ENCODE results near the gene DRG1. TPM values are rescaled to one million over a fixed set of nuclear protein-coding genes. Genes with fewer than 3 reads are reported as not detected.

DRG1 gene
- total RNA-seq, 1 experiment from 2014 or later = 48.7 TPM

DNA sequence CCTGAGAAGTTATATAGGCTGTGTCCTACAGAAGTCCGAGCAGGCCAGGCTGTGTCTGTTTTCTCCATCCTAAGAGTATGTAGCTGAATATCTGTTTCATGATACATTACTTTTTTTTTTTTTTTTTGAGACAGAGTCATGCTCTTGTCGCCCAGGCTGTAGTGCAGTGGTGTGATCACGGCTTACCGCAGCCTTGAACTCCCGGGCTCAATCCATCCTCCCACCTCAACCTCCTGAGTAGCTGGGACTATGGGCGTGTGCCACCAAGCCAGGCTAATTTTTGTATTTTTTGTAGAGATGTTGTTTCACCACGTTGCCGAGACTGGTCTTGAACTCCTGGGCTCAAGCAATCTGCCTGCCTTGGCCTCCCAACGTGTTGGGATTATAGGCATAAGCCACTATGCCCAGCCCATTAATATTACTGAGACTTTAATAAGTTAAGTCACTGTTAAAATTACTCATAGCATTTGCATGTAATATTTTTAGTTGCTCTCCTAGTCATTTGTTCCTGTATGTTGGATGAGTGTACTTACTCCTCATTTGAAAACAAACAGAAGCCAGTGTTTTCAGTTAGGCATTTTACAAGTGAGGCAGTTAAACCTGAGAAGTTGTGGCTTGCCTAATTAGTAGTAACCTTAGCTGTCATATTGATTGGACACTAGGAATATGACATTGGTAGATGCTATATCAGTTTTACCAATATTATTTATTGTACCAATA is 26.1 kb downstream of the DRG1 start:
- H3K9ac ChIP-seq (ENCODE audit: low read length) = no peak overlapping the region
- peaks cover 14% of the 10 kb centered on the region for H3K79me2 ChIP-seq (ENCODE audit: low read length)
- no peak overlapping the region for H3K4me3 ChIP-seq (ENCODE audit: low read length)
- H3K4me2 ChIP-seq (ENCODE audit: low read depth, low read length, poor library complexity, severe bottlenecking) = no peak overlapping the region
- H3K9me2 ChIP-seq (replicated peaks; ENCODE audit: insufficient read depth, low read length) = no peaks in the 10 kb centered on the region
- H3K9me3 ChIP-seq (ENCODE audit: low read length) = no peaks in the 10 kb centered on the region
- no peaks in the 10 kb centered on the region for H4K20me1 ChIP-seq (ENCODE audit: insufficient read depth, low read depth, low read length)
- H3K27me3 ChIP-seq (ENCODE audit: low read length) = no peaks in the 10 kb centered on the region
- H2AFZ ChIP-seq (ENCODE audit: low read length) = no peak overlapping the region
- DNase-seq = no peak
- no peak overlapping the region for H3K27ac ChIP-seq (ENCODE audit: low read length)
- peaks cover 9% of the 10 kb centered on the region for H3K4me1 ChIP-seq (ENCODE audit: low read length)
- H3K36me3 ChIP-seq (ENCODE audit: insufficient read depth, low read length) = peaks cover 50% of the 10 kb centered on the region

DNA sequence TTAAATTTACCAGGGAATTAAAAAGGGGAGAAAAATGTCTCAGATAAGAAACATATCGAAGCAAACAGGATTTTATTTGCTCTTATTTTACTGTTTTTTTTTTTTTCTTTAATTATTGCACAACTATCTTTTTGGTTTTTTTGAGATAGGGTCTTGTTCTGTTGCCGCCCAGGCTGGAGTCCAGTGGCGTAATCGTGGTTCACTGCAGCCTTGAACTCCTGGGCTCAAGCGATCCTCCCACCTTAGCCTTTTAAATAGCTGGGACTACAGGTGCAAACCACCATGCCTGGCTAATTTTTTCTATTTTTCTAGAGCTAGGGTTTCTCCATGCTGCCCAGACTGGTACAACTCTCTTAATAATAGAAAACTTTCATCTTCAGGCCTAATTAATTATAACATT is 32.5 kb downstream of the DRG1 start:
- H3K4me2 ChIP-seq (ENCODE audit: low read depth, low read length, poor library complexity, severe bottlenecking) = no peak overlapping the region
- peaks cover 14% of the 10 kb centered on the region for H3K79me2 ChIP-seq (ENCODE audit: low read length)
- no peak overlapping the region for H3K9ac ChIP-seq (ENCODE audit: low read length)
- no peak overlapping the region for H2AFZ ChIP-seq (ENCODE audit: low read length)
- H3K27ac ChIP-seq (ENCODE audit: low read length) = no peak overlapping the region
- H3K4me3 ChIP-seq (ENCODE audit: low read length) = no peak overlapping the region
- DNase-seq = no peak
- no peaks in the 10 kb centered on the region for H3K9me2 ChIP-seq (replicated peaks; ENCODE audit: insufficient read depth, low read length)
- H3K36me3 ChIP-seq (ENCODE audit: insufficient read depth, low read length) = peaks cover 48% of the 10 kb centered on the region
- no peaks in the 10 kb centered on the region for H3K27me3 ChIP-seq (ENCODE audit: low read length)
- H4K20me1 ChIP-seq (ENCODE audit: insufficient read depth, low read depth, low read length) = no peaks in the 10 kb centered on the region; the same call in 1 of the 2 replicates
- no peaks in the 10 kb centered on the region for H3K9me3 ChIP-seq (ENCODE audit: low read length)
- H3K4me1 ChIP-seq (ENCODE audit: low read length) = no peaks in the 10 kb centered on the region

DNA sequence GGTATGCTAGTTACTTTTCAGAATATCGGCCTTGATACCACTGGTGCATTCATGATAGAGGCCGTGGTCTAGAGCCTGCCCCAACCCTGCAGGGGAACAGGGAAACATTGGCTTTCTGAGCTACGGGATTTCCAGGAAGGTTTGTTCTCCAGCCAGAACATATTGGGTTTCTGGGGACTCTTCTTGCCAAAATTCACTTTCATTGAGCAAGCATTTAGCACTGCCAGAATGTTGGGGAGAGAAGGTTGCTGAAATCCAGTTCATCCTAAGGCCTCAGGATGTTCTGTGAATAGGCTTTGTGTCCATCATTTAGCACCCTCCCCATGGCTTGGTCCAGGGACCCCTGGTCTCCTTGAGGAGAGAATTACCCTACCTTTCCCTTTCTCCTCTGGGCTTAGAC is 36.7 kb downstream of the DRG1 start:
- no peaks in the 10 kb centered on the region; the same call in 1 of the 2 replicates for H4K20me1 ChIP-seq (ENCODE audit: insufficient read depth, low read depth, low read length)
- no peak overlapping the region for H3K27ac ChIP-seq (ENCODE audit: low read length)
- no peak overlapping the region for H3K9ac ChIP-seq (ENCODE audit: low read length)
- H2AFZ ChIP-seq (ENCODE audit: low read length) = no peak overlapping the region
- no peak for DNase-seq
- H3K36me3 ChIP-seq (ENCODE audit: insufficient read depth, low read length) = peaks cover 61% of the 10 kb centered on the region
- no peak overlapping the region for H3K4me2 ChIP-seq (ENCODE audit: low read depth, low read length, poor library complexity, severe bottlenecking)
- H3K4me3 ChIP-seq (ENCODE audit: low read length) = no peak overlapping the region
- no peaks in the 10 kb centered on the region for H3K79me2 ChIP-seq (ENCODE audit: low read length)
- no peaks in the 10 kb centered on the region for H3K9me2 ChIP-seq (replicated peaks; ENCODE audit: insufficient read depth, low read length)
- no peaks in the 10 kb centered on the region for H3K27me3 ChIP-seq (ENCODE audit: low read length)
- no peaks in the 10 kb centered on the region for H3K9me3 ChIP-seq (ENCODE audit: low read length)
- H3K4me1 ChIP-seq (ENCODE audit: low read length) = no peaks in the 10 kb centered on the region

DNA sequence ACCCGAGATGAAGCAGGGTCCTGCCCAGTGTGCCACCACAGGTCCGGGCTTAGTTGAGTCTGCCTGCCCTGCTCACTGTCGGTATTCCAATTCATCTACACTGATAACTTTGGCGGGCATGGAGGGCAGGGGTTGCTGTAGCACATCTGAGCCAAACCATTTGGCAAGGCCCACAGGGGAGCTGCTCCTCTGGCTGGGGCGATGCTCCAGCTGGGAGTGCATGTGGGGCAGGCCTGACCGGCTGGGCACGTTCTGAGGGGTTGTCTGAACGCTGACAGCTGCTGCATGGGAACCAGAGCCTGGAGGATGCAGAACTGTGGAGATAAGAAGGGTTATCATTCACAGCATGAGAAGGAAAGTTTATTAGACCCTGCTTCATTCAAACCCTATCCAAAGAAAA is 40.4 kb downstream of the DRG1 start:
- Histone ChIP-seq H3K9ac (ENCODE audit: low read length) (no peak overlapping the region), H2AFZ (ENCODE audit: low read length) (no peak overlapping the region), H3K9me3 (ENCODE audit: low read length) (no peaks in the 10 kb centered on the region), H3K4me3 (ENCODE audit: low read length) (no peak overlapping the region), H3K79me2 (ENCODE audit: low read length) (no peaks in the 10 kb centered on the region), H3K4me1 (ENCODE audit: low read length) (no peaks in the 10 kb centered on the region), H4K20me1 (ENCODE audit: insufficient read depth, low read depth, low read length) (no peaks in the 10 kb centered on the region), H3K36me3 (ENCODE audit: insufficient read depth, low read length) (peaks cover 60% of the 10 kb centered on the region), H3K27me3 (ENCODE audit: low read length) (no peaks in the 10 kb centered on the region), H3K4me2 (ENCODE audit: low read depth, low read length, poor library complexity, severe bottlenecking) (no peak overlapping the region), H3K9me2 (replicated peaks; ENCODE audit: insufficient read depth, low read length) (no peaks in the 10 kb centered on the region), H3K27ac (ENCODE audit: low read length) (no peak overlapping the region)
- no peak for DNase-seq

DNA sequence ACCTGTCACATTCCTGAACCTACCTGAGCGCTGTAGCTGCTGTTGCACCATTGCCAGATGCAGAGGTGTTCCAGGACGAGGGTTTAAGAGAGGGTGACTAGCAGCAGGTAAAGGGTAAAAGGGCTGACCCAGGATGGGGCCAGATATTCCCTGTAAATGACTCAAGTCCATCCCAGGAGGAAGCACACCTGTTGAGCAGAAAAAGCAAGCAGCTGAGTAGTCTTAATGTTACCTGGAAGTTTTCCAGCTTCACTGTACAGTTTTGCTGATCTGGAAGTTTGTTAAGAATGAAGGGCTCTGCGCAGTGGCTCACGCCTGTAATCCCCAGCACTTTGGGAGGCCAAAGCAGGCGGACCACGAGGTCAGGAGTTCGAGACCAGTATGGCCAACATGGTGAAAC is 41.3 kb downstream of the DRG1 start:
- Histone ChIP-seq H3K9me3 (ENCODE audit: low read length) (no peaks in the 10 kb centered on the region), H3K4me3 (ENCODE audit: low read length) (no peak overlapping the region), H3K9me2 (replicated peaks; ENCODE audit: insufficient read depth, low read length) (no peaks in the 10 kb centered on the region), H3K27me3 (ENCODE audit: low read length) (no peaks in the 10 kb centered on the region), H3K4me1 (ENCODE audit: low read length) (no peaks in the 10 kb centered on the region), H3K9ac (ENCODE audit: low read length) (no peak overlapping the region), H4K20me1 (ENCODE audit: insufficient read depth, low read depth, low read length) (no peaks in the 10 kb centered on the region), H3K36me3 (ENCODE audit: insufficient read depth, low read length) (peaks cover 58% of the 10 kb centered on the region), H3K27ac (ENCODE audit: low read length) (no peak overlapping the region), H3K79me2 (ENCODE audit: low read length) (no peaks in the 10 kb centered on the region), H3K4me2 (ENCODE audit: low read depth, low read length, poor library complexity, severe bottlenecking) (no peak overlapping the region), H2AFZ (ENCODE audit: low read length) (no peak overlapping the region)
- DNase-seq = no peak

DNA sequence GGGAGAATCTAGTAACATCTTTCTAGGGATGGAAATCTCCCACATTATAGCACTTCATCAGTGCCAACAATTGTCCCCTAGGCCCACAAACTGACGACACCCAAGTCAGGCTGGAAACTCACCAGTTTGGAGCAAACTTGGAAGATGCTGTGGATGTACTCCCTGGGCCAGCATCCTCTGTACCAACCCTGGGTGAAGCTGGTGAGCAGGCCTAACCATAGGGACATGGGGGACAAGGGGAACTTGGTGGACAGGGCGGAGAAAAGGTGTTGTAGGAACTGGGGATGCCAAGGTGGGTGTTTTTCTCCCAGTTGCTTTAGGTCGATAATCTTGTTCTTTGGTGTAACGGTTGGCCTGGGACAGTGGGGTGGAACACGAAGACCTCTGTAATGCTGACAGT is 42.2 kb downstream of the DRG1 start:
- no peak overlapping the region for H3K27ac ChIP-seq (ENCODE audit: low read length)
- peaks cover 50% of the 10 kb centered on the region for H3K36me3 ChIP-seq (ENCODE audit: insufficient read depth, low read length)
- no peaks in the 10 kb centered on the region for H3K9me3 ChIP-seq (ENCODE audit: low read length)
- no peaks in the 10 kb centered on the region for H3K79me2 ChIP-seq (ENCODE audit: low read length)
- no peak overlapping the region for H3K4me3 ChIP-seq (ENCODE audit: low read length)
- DNase-seq = no peak
- H3K9me2 ChIP-seq (replicated peaks; ENCODE audit: insufficient read depth, low read length) = no peaks in the 10 kb centered on the region
- no peaks in the 10 kb centered on the region for H3K27me3 ChIP-seq (ENCODE audit: low read length)
- no peak overlapping the region for H3K4me2 ChIP-seq (ENCODE audit: low read depth, low read length, poor library complexity, severe bottlenecking)
- H3K9ac ChIP-seq (ENCODE audit: low read length) = no peak overlapping the region
- H2AFZ ChIP-seq (ENCODE audit: low read length) = no peak overlapping the region
- H3K4me1 ChIP-seq (ENCODE audit: low read length) = no peaks in the 10 kb centered on the region
- H4K20me1 ChIP-seq (ENCODE audit: insufficient read depth, low read depth, low read length) = no peaks in the 10 kb centered on the region

DNA sequence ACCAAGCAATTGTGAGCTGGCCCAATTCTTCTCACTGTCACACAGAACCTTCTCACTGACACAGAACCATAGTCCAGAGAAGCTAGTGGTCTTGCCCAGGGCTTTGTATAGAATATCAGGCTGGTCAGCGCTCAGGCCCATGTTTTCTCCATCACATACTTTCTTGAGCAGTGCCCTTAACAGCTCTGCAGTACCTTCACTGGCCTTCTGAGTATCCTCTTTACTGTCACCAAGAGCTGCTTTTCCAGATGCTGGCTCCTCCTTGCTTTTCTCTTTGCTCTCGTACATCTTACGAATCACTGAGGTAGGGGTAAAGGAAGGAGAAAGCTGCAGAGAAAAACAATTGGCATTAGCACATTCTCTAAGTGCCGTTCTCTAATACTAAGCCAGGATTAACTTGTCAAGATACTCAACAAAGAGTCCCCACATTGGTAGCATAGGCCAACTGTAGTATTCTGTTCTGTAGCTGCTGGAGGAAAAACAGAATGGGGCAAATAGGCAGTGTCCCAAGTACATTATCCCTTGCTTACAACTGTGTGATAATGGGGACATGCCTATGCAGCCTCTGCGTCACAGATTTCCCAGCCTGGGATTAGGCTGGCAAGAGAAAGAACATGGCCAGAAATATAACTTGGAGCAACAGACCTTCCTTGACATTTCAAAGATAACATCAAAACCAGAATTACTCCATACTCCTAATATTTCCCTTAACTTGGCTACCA is 43.5 kb downstream of the DRG1 start:
- no peaks in the 10 kb centered on the region for H3K4me1 ChIP-seq (ENCODE audit: low read length)
- H3K79me2 ChIP-seq (ENCODE audit: low read length) = no peaks in the 10 kb centered on the region
- no peak overlapping the region for H3K4me3 ChIP-seq (ENCODE audit: low read length)
- DNase-seq = no peak
- H3K27me3 ChIP-seq (ENCODE audit: low read length) = no peaks in the 10 kb centered on the region
- H3K27ac ChIP-seq (ENCODE audit: low read length) = no peak overlapping the region
- no peak overlapping the region for H2AFZ ChIP-seq (ENCODE audit: low read length)
- no peak overlapping the region for H3K4me2 ChIP-seq (ENCODE audit: low read depth, low read length, poor library complexity, severe bottlenecking)
- H3K36me3 ChIP-seq (ENCODE audit: insufficient read depth, low read length) = peaks cover 39% of the 10 kb centered on the region
- no peaks in the 10 kb centered on the region for H3K9me3 ChIP-seq (ENCODE audit: low read length)
- no peak overlapping the region for H3K9ac ChIP-seq (ENCODE audit: low read length)
- no peaks in the 10 kb centered on the region for H4K20me1 ChIP-seq (ENCODE audit: insufficient read depth, low read depth, low read length)
- no peaks in the 10 kb centered on the region for H3K9me2 ChIP-seq (replicated peaks; ENCODE audit: insufficient read depth, low read length)

DNA sequence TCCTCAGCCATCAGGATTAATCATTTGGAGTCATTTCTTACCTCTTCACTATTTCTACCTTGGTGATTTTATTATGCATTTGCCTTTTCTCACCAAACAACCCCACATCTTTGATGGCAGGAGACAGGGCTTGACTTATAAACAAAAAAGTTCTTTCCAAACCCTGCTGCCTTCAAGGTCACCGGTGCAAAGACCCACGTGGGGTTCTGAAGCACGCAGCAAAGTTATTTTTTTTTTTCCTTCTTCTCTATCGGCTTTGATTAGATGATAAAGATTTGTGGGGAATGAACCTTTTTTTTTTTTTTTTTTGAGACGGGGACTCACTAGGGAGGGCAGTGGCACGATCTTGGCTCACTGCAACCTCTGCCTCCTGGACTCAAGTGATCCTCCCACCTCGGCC is 44.1 kb downstream of the DRG1 start:
- Histone ChIP-seq H4K20me1 (ENCODE audit: insufficient read depth, low read depth, low read length) (no peaks in the 10 kb centered on the region), H3K79me2 (ENCODE audit: low read length) (no peaks in the 10 kb centered on the region), H3K27me3 (ENCODE audit: low read length) (no peaks in the 10 kb centered on the region), H3K9me3 (ENCODE audit: low read length) (no peaks in the 10 kb centered on the region), H3K9me2 (replicated peaks; ENCODE audit: insufficient read depth, low read length) (no peaks in the 10 kb centered on the region), H3K36me3 (ENCODE audit: insufficient read depth, low read length) (peaks cover 37% of the 10 kb centered on the region), H3K4me1 (ENCODE audit: low read length) (no peaks in the 10 kb centered on the region), H3K4me2 (ENCODE audit: low read depth, low read length, poor library complexity, severe bottlenecking) (no peak overlapping the region), H3K27ac (ENCODE audit: low read length) (no peak overlapping the region), H2AFZ (ENCODE audit: low read length) (no peak overlapping the region), H3K9ac (ENCODE audit: low read length) (no peak overlapping the region), H3K4me3 (ENCODE audit: low read length) (no peak overlapping the region)
- DNase-seq = no peak

All from Karpas-422 (cell line).